Stomach smooth muscle (tissue), 2 donors: ENCODE results near the gene C16orf92.

Experiments
- H3K27ac ChIP-seq: one replicate; pipeline ENCODE4 v1.7.0; 2013; ENCODE audit warnings: mild to moderate bottlenecking, low read length, inconsistent platforms
- H3K27me3 ChIP-seq, 2 donors: one replicate each; pipeline ENCODE4 v1.7.0; 2013; ENCODE audit warnings: low read length in 2 of 2; ENCODE audit not compliant: insufficient read depth in 2 of 2, control insufficient read depth in 1 of 2
- H3K36me3 ChIP-seq, 2 donors: one replicate each; pipeline ENCODE4 v1.7.0; 2013; ENCODE audit warnings: low read length in 2 of 2; ENCODE audit not compliant: control insufficient read depth in 2 of 2, insufficient read depth in 2 of 2
- H3K4me1 ChIP-seq: one replicate; pipeline ENCODE4 v1.7.0; 2013; ENCODE audit warnings: low read length; ENCODE audit not compliant: control insufficient read depth, insufficient read depth
- H3K4me3 ChIP-seq, 2 donors: one replicate each; pipeline ENCODE4 v1.7.0; 2013; ENCODE audit warnings: low read length in 2 of 2
- H3K9ac ChIP-seq, 2 donors: one replicate each; pipeline ENCODE4 v1.7.0; 2013; ENCODE audit warnings: low read length in 2 of 2, mild to moderate bottlenecking in 1 of 2
- H3K9me3 ChIP-seq, 2 donors: one replicate each; pipeline ENCODE4 v1.7.0; 2013; ENCODE audit warnings: low read length in 2 of 2; ENCODE audit not compliant: control insufficient read depth in 2 of 2
- donor health status: healthy.
- donor health status: Pancreatic carcinoma.

C16orf92 gene

DNA sequence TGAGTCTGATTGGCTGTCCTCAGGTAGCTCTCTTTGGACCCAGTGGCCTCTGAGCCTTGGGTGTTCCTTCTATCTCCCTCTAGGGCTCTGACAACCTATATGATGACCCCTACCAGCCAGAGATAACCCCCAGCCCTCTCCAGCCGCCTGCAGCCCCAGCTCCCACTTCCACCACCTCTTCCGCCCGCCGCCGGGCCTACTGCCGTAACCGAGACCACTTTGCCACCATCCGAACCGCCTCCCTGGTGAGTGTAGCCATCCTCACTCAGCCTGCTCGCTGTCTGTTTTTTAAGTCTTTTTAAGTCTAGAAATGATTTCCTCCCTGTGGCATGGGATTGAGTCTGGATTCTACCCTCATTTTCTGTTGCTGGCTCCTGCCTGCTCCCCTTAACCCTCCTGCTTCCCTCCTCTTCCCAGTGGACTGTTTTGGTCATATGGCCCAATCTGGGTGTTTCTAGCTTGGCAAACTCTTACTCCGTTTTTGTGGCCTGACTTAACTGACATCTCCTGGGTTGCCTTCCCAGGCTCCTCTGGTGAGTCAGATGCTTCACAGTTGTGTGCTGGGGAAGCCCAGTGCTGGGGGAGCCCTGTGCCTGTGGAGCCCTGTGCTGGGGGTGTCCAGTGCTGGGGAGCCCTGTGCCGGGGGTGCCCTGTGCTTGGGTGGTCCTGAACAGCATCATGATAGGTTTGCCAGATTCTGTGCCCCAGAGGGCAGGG lies 39.4 kb upstream of the C16orf92 start:
- Histone ChIP-seq H3K9me3 (no peaks in the 10 kb centered on the region), H3K4me1 (no peaks in the 10 kb centered on the region), H3K27ac (no peak overlapping the region), H3K9ac (no peak overlapping the region), H3K4me3 (no peak overlapping the region), H3K27me3 (no peaks in the 10 kb centered on the region), H3K36me3 (peaks cover 81 to 86% of the 10 kb centered on the region in 2 donors)

DNA sequence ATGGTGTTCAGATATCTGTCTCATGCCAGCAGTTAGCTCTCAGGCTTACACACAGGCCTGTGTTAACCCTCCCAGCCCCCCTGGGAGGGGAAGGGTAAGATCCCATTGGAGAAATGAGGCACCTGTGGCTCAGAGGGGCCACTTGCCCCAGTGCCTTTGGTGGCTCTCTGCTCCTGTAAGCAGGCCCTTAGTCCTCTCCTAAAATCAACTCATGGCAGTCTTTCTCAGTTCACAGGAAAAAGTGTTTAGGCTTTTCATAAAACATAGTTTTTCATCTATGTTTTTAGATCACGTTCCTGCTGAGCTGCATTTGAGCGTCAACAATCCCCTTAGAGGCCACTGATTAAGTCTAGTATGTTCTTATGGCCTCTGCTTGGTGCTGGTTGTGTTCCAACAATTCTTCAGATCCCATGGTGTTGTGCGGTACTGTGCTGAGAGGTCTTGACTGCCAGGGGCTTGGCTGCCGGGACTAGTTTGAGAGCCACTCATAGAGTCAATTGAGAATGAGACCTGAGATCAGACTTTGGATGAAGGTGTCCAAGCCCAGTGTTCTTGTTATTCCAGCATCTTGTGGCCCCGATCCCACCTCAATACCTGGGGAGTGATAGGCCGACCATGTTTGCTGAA lies 38.7 kb upstream of the C16orf92 start:
- Histone ChIP-seq H3K36me3 (peaks cover 79 to 83% of the 10 kb centered on the region in 2 donors), H3K9me3 (no peaks in the 10 kb centered on the region), H3K4me1 (no peaks in the 10 kb centered on the region)

DNA sequence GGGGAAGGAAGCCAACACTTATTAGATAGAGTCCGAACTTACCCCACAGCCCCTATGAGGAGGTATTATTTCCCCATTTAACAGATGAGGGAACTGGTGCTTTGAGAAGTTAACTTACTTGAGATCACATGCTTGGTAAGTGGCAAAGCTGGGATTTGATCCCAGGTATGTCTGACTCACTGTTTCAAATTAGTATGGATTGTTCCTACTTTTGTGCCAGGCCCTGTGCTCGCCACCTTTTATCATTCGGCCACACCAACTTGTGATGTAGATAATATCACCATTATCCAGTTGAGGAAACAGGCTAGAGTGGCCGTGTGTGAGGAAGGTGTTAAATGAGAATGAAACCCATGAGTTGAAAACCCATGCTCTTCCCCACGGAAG lies 38.2 kb upstream of the C16orf92 start:
- H3K9me3 ChIP-seq = no peaks in the 10 kb centered on the region
- no peaks in the 10 kb centered on the region for H3K27me3 ChIP-seq
- H3K27ac ChIP-seq = no peak overlapping the region
- no peak overlapping the region for H3K4me3 ChIP-seq
- H3K9ac ChIP-seq = no peak overlapping the region
- peaks cover 79 to 83% of the 10 kb centered on the region in 2 donors for H3K36me3 ChIP-seq
- H3K4me1 ChIP-seq = no peaks in the 10 kb centered on the region

More for the DNA sequence above, 38.7 kb upstream of the C16orf92 start:
- Histone ChIP-seq H3K9ac (no peak overlapping the region), H3K27me3 (no peaks in the 10 kb centered on the region), H3K4me3 (no peak overlapping the region), H3K27ac (no peak overlapping the region)

DNA sequence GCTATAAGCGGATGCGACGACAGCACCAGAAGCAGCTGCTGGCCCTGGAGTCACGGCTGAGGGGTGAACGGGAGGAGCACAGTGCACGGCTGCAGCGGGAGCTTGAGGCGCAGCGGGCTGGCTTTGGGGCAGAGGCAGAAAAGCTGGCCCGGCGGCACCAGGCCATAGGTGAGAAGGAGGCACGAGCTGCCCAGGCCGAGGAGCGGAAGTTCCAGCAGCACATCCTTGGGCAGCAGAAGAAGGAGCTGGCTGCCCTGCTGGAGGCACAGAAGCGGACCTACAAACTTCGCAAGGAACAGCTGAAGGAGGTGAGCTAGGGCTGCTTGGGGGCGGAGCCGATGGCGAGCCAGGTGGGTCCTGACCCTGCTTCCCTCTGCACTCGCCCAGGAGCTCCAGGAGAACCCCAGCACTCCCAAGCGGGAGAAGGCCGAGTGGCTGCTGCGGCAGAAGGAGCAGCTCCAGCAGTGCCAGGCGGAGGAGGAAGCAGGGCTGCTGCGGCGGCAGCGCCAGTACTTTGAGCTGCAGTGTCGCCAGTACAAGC lies 37.7 kb upstream of the C16orf92 start:
- H3K4me3 ChIP-seq = no peak overlapping the region
- H3K9me3 ChIP-seq = no peaks in the 10 kb centered on the region
- H3K9ac ChIP-seq = no peak overlapping the region
- H3K27me3 ChIP-seq = no peaks in the 10 kb centered on the region
- H3K36me3 ChIP-seq = peaks cover 79 to 80% of the 10 kb centered on the region in 2 donors
- no peak overlapping the region for H3K27ac ChIP-seq
- H3K4me1 ChIP-seq = no peaks in the 10 kb centered on the region

DNA sequence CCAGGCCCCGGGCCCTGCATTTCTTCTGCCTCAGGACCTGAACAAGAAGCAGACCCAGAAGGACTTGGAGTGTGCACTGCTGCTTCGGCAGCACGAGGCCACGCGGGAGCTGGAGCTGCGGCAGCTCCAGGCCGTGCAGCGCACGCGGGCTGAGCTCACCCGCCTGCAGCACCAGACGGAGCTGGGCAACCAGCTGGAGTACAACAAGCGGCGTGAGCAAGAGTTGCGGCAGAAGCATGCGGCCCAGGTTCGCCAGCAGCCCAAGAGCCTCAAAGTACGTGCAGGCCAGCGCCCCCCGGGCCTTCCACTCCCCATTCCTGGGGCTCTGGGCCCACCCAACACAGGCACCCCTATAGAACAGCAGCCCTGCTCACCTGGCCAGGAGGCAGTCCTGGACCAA lies 36.8 kb upstream of the C16orf92 start:
- Histone ChIP-seq H3K27me3 (no peaks in the 10 kb centered on the region), H3K4me3 (no peak overlapping the region), H3K4me1 (no peaks in the 10 kb centered on the region), H3K9ac (no peak overlapping the region), H3K9me3 (no peaks in the 10 kb centered on the region), H3K36me3 (peaks cover 74 to 77% of the 10 kb centered on the region in 2 donors), H3K27ac (no peak overlapping the region)

DNA sequence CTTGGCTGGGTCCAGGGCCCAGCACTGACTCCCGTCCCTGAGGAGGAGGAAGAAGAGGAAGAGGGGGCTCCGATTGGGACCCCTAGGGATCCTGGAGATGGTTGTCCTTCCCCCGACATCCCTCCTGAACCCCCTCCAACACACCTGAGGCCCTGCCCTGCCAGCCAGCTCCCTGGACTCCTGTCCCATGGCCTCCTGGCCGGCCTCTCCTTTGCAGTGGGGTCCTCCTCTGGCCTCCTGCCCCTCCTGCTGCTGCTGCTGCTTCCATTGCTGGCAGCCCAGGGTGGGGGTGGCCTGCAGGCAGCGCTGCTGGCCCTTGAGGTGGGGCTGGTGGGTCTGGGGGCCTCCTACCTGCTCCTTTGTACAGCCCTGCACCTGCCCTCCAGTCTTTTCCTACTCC lies 36.1 kb upstream of the C16orf92 start:
- Histone ChIP-seq H3K4me1 (no peaks in the 10 kb centered on the region), H3K4me3 (no peak overlapping the region), H3K27me3 (no peaks in the 10 kb centered on the region), H3K9me3 (no peaks in the 10 kb centered on the region), H3K36me3 (peaks cover 70 to 71% of the 10 kb centered on the region in 2 donors), H3K27ac (no peak overlapping the region), H3K9ac (no peak overlapping the region)

DNA sequence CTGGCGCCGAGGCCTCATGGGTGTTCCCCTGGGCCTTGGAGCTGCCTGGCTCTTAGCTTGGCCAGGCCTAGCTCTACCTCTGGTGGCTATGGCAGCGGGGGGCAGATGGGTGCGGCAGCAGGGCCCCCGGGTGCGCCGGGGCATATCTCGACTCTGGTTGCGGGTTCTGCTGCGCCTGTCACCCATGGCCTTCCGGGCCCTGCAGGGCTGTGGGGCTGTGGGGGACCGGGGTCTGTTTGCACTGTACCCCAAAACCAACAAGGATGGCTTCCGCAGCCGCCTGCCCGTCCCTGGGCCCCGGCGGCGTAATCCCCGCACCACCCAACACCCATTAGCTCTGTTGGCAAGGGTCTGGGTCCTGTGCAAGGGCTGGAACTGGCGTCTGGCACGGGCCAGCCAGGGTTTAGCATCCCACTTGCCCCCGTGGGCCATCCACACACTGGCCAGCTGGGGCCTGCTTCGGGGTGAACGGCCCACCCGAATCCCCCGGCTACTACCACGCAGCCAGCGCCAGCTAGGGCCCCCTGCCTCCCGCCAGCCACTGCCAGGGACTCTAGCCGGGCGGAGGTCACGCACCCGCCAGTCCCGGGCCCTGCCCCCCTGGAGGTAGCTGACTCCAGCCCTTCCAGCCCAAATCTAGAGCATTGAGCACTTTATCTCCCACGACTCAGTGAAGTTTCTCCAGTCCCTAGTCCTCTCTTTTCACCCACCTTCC lies 35.5 kb upstream of the C16orf92 start:
- no peaks in the 10 kb centered on the region for H3K4me1 ChIP-seq
- H3K36me3 ChIP-seq = peaks cover 68 to 70% of the 10 kb centered on the region in 2 donors
- no peaks in the 10 kb centered on the region for H3K27me3 ChIP-seq
- H3K27ac ChIP-seq = no peak overlapping the region
- H3K9ac ChIP-seq = no peak overlapping the region
- no peak overlapping the region for H3K4me3 ChIP-seq
- no peaks in the 10 kb centered on the region for H3K9me3 ChIP-seq

DNA sequence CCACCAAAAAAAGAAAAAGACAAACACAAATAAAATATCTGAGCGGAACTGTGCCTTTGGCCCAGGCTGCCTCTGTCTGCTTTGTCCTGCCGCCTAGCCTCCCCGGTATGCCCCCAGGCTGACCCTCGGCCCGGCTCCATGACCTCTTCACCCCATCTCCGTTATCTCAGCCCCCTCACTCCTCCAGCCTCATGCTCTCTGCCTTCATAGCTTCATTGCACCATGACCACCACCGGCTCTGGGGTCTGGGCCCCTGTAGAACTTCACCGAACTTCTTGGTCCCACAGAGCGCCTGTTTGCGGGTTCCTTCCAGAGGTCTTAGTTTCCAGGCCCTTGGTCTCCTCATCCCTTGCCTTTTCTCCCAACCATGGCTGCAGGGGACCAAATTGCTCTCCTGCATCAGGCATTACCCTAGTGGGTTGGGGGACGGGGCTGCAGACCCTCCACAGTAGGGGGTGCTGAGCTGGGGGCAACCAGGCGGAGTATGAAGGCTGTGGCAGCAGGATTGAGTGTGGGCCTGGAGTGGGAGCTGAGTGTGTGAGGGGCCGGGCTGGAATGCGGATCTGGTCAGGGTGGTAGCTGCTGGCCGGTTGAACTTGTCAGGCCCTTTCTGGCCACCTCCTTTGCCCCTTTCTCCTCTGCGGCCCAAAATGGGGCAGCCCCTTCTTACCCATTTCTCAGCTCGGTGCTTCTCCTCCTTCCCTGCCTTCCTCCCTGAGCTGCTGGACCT lies 34.5 kb upstream of the C16orf92 start:
- Histone ChIP-seq H3K4me3 (no peak overlapping the region), H3K27ac (no peak overlapping the region), H3K4me1 (no peaks in the 10 kb centered on the region), H3K9me3 (no peaks in the 10 kb centered on the region), H3K9ac (no peak overlapping the region), H3K36me3 (peaks cover 66 to 68% of the 10 kb centered on the region in 2 donors), H3K27me3 (no peaks in the 10 kb centered on the region)

DNA sequence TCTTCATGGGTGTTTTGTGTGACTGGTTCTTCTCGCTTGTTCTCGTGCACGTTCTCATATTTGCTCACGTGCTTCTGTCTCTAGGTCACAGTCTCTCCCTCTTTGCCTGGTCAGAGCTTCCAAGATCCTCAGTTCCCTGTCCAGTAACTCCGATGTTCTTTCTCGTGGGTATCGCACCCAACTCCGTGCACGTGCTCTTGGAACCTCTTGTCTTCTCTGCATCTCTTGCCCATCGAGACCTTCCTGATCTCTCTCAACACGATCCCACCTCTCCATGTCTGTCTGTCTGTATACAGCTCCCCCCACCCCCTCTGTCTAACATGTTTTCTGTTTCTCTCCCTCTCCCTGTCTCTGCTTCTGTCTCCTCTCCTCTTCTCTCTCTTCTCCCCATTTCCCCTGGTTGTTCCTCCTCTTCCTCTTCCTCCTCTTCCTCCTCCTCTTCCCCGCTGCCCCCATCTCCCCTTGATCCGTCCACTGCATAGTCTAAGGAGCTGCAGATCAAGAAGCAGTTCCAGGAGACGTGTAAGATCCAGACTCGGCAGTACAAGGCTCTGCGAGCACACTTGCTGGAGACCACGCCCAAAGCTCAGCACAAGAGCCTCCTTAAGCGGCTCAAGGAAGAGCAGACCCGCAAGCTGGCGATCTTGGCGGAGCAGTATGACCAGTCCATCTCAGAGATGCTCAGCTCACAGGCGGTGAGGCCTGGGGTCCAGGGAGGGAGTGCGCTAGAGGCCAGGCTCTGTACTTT lies 33.7 kb upstream of the C16orf92 start:
- Histone ChIP-seq H3K9ac (no peak overlapping the region), H3K27ac (no peak overlapping the region), H3K4me1 (peaks cover 2% of the 10 kb centered on the region), H3K4me3 (no peak overlapping the region), H3K27me3 (no peaks in the 10 kb centered on the region), H3K36me3 (peaks cover 61 to 65% of the 10 kb centered on the region in 2 donors), H3K9me3 (no peaks in the 10 kb centered on the region)

DNA sequence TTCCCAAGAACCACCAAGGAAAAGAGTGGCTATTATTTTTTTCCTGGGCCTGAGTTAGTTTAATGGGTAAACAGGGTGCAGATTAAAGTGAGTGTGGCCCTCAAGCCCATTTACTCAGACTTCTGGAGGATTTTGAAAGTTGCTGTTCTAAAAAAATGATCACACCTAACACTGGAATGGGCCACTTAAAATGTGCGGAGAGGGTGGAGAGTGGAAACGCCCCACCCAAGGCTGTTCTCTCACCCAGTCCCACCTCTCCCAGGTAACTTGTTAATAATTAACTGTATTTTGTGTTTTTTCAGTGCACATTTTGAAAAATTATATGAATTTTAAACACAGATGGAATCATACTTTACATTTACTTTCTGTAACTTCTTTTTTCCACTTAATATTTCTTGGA lies 33.0 kb upstream of the C16orf92 start:
- Histone ChIP-seq H3K27ac (no peak overlapping the region), H3K4me3 (no peak overlapping the region), H3K9ac (no peak overlapping the region), H3K36me3 (peaks cover 53 to 57% of the 10 kb centered on the region in 2 donors), H3K27me3 (no peaks in the 10 kb centered on the region), H3K9me3 (no peaks in the 10 kb centered on the region), H3K4me1 (peaks cover 10% of the 10 kb centered on the region)
